ENCODE measurements around the gene KSR2. TPM values are rescaled to one million over a fixed set of nuclear protein-coding genes. Genes with fewer than 3 reads are reported as not detected.

The KSR2 gene
- total and polyA plus RNA-seq, 2 donors (not counting 3 experiments of a cell fraction or from before 2014, with no cell fraction given) = 2.1 to 5.2 TPM

- Histone ChIP-seq H4K20me1 (replicated peaks; ENCODE audit: control insufficient read depth, extremely low read depth, insufficient read depth, low read length) (no peaks in the 10 kb centered on the region), H3K79me2 (ENCODE audit: control insufficient read depth, insufficient read depth, low read length) (no peaks in the 10 kb centered on the region), H3K9ac (replicated peaks; ENCODE audit: extremely low read depth, insufficient read depth, low read length) (no peak overlapping the region), H2AFZ (ENCODE audit: low read depth, low read length) (no peak overlapping the region), H3K4me3 (replicated peaks in 1 of 3; ENCODE audit: insufficient read depth in 1 of 3, low read depth in 1 of 3, low read length in 3 of 3) (no peak overlapping the region), H3K27ac (ENCODE audit: insufficient read depth, low read depth, low read length) (no peak overlapping the region), H3K4me1 (ENCODE audit: control insufficient read depth, extremely low read depth, insufficient read depth, low read length) (no peaks in the 10 kb centered on the region), H3K9me3 (replicated peaks; ENCODE audit: control insufficient read depth, insufficient read depth, low read length) (no peaks in the 10 kb centered on the region), H3K4me2 (ENCODE audit: insufficient read depth, low read length) (no peak overlapping the region), H3K27me3 (ENCODE audit: control insufficient read depth in 2 of 2, insufficient read depth in 2 of 2, low read length in 2 of 2) (no peaks in the 10 kb centered on the region), H3K36me3 (ENCODE audit: control insufficient read depth in 2 of 2, extremely low read depth in 1 of 2, insufficient read depth in 2 of 2, low read length in 2 of 2) (no peaks in the 10 kb centered on the region), H3K9me1 (replicated peaks; ENCODE audit: control insufficient read depth, extremely low read depth, insufficient read depth, low read length) (no peaks in the 10 kb centered on the region)
- FAIRE-seq = no peak
- TF ChIP-seq MAX (IDR thresholded peaks at IDR 0.05; ENCODE audit: insufficient read depth, insufficient read length) (no peak), POLR2A (IDR thresholded peaks at IDR 0.05; ENCODE audit: low read depth, low read length) (no peak), EZH2 (IDR thresholded peaks at IDR 0.05; ENCODE audit: borderline replicate concordance, low read depth, low read length, severe bottlenecking) (no peak), FOS (IDR thresholded peaks at IDR 0.05; ENCODE audit: borderline replicate concordance, insufficient read depth, low read length) (no peak), JUN (IDR thresholded peaks at IDR 0.05; ENCODE audit: borderline replicate concordance, insufficient read depth, insufficient read length, low read depth) (no peak), MYC (IDR thresholded peaks at IDR 0.05; ENCODE audit: low read depth, low read length) (no peak), POLR2AphosphoS5 (IDR thresholded peaks at IDR 0.05; ENCODE audit: insufficient read depth, low read depth, low read length) (no peak), CTCF (IDR thresholded peaks at IDR 0.05; ENCODE audit: extremely low read depth in 1 of 2, insufficient read depth in 1 of 2, low read depth in 1 of 2, low read length in 2 of 2) (no peak), GATA2 (IDR thresholded peaks at IDR 0.05; ENCODE audit: insufficient read depth, insufficient read length, low read depth, low read length) (no peak)
- dilution Hi-C loops (cut with MboI; ENCODE audit: extremely low pct_ligation_motif_present, low sequenced_read_pairs) = loop anchor here (25.0 kb wide), 2 partner anchors 214 to 464 kb away; partner anchors contain the start of gene NOS1
- no TSS peak for BruUV-seq (replicated peaks)
- ChIA-PET CTCF (no interaction called here), POLR2A (no interaction called here)
- intact Hi-C loops (cut with micrococcal nuclease) = no loop called here
- no peak for DNase-seq (ENCODE audit: low read depth, low spot score)
Observed at GRCh38 chr12:117825827-117826226, 143.0 kb downstream of the KSR2 start.

Data from endothelial cell of umbilical vein (primary cell).